ENCODE measurements around the gene KIFC3.
"Not testable (repeated sequence)": the region's sequence is repeated elsewhere in the genome, so short reads cannot be mapped to it uniquely, and the experiment has no call there.

KIFC3 gene

GRCh38 chr16:57801809-57802340, 416 bp downstream of the KIFC3 start:
- DNase-seq, result no peak

GRCh38 chr16:57801098-57801808, 1.0 kb downstream of the KIFC3 start:
- DNase-seq, result no peak

- no peak for DNase-seq
These were observed 1.8 kb downstream of the KIFC3 start for GRCh38 chr16:57800200-57801097.

GRCh38 chr16:57799600-57800199, 2.6 kb downstream of the KIFC3 start:
- no peak for DNase-seq

- DNase-seq, result peak; percentile 53
These were observed 3.2 kb downstream of the KIFC3 start for GRCh38 chr16:57798953-57799599.

- DNase-seq, result no peak
These were observed 4.0 kb downstream of the KIFC3 start for GRCh38 chr16:57798267-57798810.

GRCh38 chr16:57797526-57798266, 4.6 kb downstream of the KIFC3 start:
- DNase-seq, result no peak

- no peak for DNase-seq
These were observed 5.1 kb downstream of the KIFC3 start for GRCh38 chr16:57797216-57797525.

- not testable (repeated sequence) for DNase-seq
These were observed 6.3 kb downstream of the KIFC3 start for GRCh38 chr16:57796014-57796413.

- DNase-seq, result peak; percentile 26
These were observed 6.8 kb downstream of the KIFC3 start for GRCh38 chr16:57795431-57795878.

GRCh38 chr16:57794849-57795430, 7.4 kb downstream of the KIFC3 start:
- no peak for DNase-seq

- DNase-seq, result no peak
These were observed 10.3 kb downstream of the KIFC3 start for GRCh38 chr16:57791893-57792461.

- no peak for DNase-seq
These were observed 10.9 kb downstream of the KIFC3 start for GRCh38 chr16:57791195-57791892.

GRCh38 chr16:57788951-57789350, 13.3 kb downstream of the KIFC3 start:
- no peak for DNase-seq

GRCh38 chr16:57788252-57788841, 13.9 kb downstream of the KIFC3 start:
- no peak for DNase-seq

GRCh38 chr16:57787519-57787905, 14.8 kb downstream of the KIFC3 start:
- no peak for DNase-seq

- no peak for DNase-seq
These were observed 15.4 kb downstream of the KIFC3 start for GRCh38 chr16:57786632-57787518.

GRCh38 chr16:57785924-57786323, 16.4 kb downstream of the KIFC3 start:
- no peak for DNase-seq

- DNase-seq, result no peak
These were observed 16.9 kb downstream of the KIFC3 start for GRCh38 chr16:57785385-57785784.
